ENCODE results near the gene TMEM37. TPM values are rescaled to one million over a fixed set of nuclear protein-coding genes. Genes with fewer than 3 reads are reported as not detected.
A peak's percentile ranks its signal among the peaks of the same experiment; 100 is the strongest.

TMEM37 gene
- total and polyA plus RNA-seq, 9 of the 15 experiments (the other 6 are each of a cell fraction or from before 2014, with no cell fraction given): 0.03 to 0.64 (median 0.31) TPM; not detected in 1

DNA sequence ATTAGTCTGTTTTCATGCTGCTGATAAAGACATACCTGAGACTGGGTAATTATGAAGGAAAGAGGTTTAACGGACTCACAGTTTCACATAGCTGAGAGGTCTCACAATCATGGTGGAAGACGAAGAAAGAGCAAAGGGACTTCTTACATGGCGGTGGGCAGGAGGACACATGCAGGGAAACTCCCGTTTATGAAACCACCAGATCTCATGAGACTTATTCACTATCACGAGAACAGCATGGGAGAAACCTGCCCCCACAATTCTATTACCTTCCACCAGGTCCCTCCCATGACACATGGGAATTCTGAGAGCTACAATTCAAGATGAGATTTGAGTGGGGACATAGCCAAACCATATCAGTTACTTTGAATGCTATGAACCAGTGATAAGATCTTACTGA, 48.5 kb downstream of the TMEM37 start:
- Histone ChIP-seq H3K79me2 (ENCODE audit: control insufficient read depth, insufficient read depth, low read length) (no peaks in the 10 kb centered on the region), H2AFZ (ENCODE audit: low read depth, low read length) (no peak overlapping the region), H3K4me2 (ENCODE audit: insufficient read depth, low read length) (no peak overlapping the region), H3K9me1 (ENCODE audit: control insufficient read depth, insufficient read depth, low read length) (no peaks in the 10 kb centered on the region), H4K20me1 (replicated peaks; ENCODE audit: control insufficient read depth, insufficient read depth, low read length) (peaks cover 9% of the 10 kb centered on the region; the same call in 1 of the 2 replicates), H3K27ac (ENCODE audit: extremely low read depth, low read depth, low read length) (no peak overlapping the region), H3K36me3 (ENCODE audit: control insufficient read depth, insufficient read depth, low read length) (no peaks in the 10 kb centered on the region), H3K4me3 (no peak overlapping the region), H3K27me3 (ENCODE audit: control insufficient read depth in 2 of 2, insufficient read depth in 2 of 2, low read length in 2 of 2) (peaks cover 2 to 66% of the 10 kb centered on the region in 2 experiments; a peak in 3 of 5 replicates), H3K9me3 (replicated peaks; ENCODE audit: control insufficient read depth, insufficient read depth, low read depth, low read length) (no peaks in the 10 kb centered on the region), H3K9ac (ENCODE audit: insufficient read depth in 1 of 2, low read depth in 2 of 2, low read length in 2 of 2) (no peak overlapping the region), H3K4me1 (replicated peaks in 1 of 2; ENCODE audit: control insufficient read depth in 2 of 2, insufficient read depth in 2 of 2, low read length in 2 of 2) (peaks cover 4 to 9% of the 10 kb centered on the region in 2 experiments; a peak in 3 of 5 replicates)
- TF ChIP-seq CHD2 (IDR thresholded peaks at IDR 0.05; ENCODE audit: low read depth, low read length) (peak; percentile 75), HCFC1 (IDR thresholded peaks at IDR 0.05; ENCODE audit: low read depth, low read length) (no peak)
- ChIA-PET POLR2A (interaction anchor here (0.6 to 1.5 kb wide), 2 partner anchors 10 to 44 kb away, joined by 3 to 5 read pairs; no protein-coding TSS in a partner anchor), CTCF (ENCODE audit: low intra/inter-chr PET ratio) (no interaction called here)
- no peak for ATAC-seq
- no peak for FAIRE-seq
- no TSS peak for BruUV-seq (replicated peaks)
- in situ Hi-C loops (cut with MboI) (no loop called here), intact Hi-C loops (cut with micrococcal nuclease) (no loop called here)
- WGBS (ENCODE audit: insufficient coverage, low coverage, missing lambda C conversion rate): 10% methylated on average over 5 of the region's 5 CpGs
- DNase-seq (ENCODE audit: extremely low read depth in 1 of 4, low spot score in 3 of 4): no peak

GRCh38 chr2:119480718-119481142, 49.1 kb downstream of the TMEM37 start:
- in situ Hi-C loops (cut with MboI): no loop called here
- CTCF ChIA-PET (ENCODE audit: low intra/inter-chr PET ratio): no interaction called here
- DNase-seq (ENCODE audit: extremely low read depth in 1 of 4, low spot score in 3 of 4): peak in 3 of 4 experiments; percentile 22 to 38 (median 24)
- no peak for TF ChIP-seq ZNF316 (IDR thresholded peaks at IDR 0.05)
- TF ChIP-seq RFX1 (IDR thresholded peaks at IDR 0.05): no peak
- TF ChIP-seq MEF2D (tag; conservative IDR thresholded peaks at IDR 0.05; ENCODE audit: low read depth): no peak
- TF ChIP-seq E2F3 (CRISPR knock-in tag; IDR thresholded peaks at IDR 0.05): 0 out of 2 replicates have a peak, but pooled peaks have one; percentile 18
- no peak for TF ChIP-seq MNT (conservative IDR thresholded peaks at IDR 0.05)
- TF ChIP-seq SMAD4 (CRISPR knock-in tag; conservative IDR thresholded peaks at IDR 0.05): no peak
- TF ChIP-seq TCF7 (IDR thresholded peaks at IDR 0.05; ENCODE audit: borderline replicate concordance): no peak
- TF ChIP-seq BHLHE40 (IDR thresholded peaks at IDR 0.05; ENCODE audit: low read length): peak; percentile 5; the same call in 1 of the 2 replicates
- no peak for TF ChIP-seq SOX6 (IDR thresholded peaks at IDR 0.05)
- no peak for TF ChIP-seq SPI1 (IDR thresholded peaks at IDR 0.05; ENCODE audit: borderline replicate concordance, low read depth, low read length)
- no peak for TF ChIP-seq FIP1L1 (IDR thresholded peaks at IDR 0.05; ENCODE audit: low read depth, low read length, poor library complexity, severe bottlenecking)
- no peak for TF ChIP-seq ZNF77 (CRISPR knock-in tag; IDR thresholded peaks at IDR 0.05)
- TF ChIP-seq MCM3 (IDR thresholded peaks at IDR 0.05): no peak
- no peak for TF ChIP-seq NFE2 (IDR thresholded peaks at IDR 0.05; ENCODE audit: low read depth)

More at GRCh38 chr2:119480718-119481142, 49.1 kb downstream of the TMEM37 start:
- no peak overlapping the region for H2AFZ ChIP-seq (ENCODE audit: low read depth, low read length)
- H3K9ac ChIP-seq (ENCODE audit: insufficient read depth in 1 of 2, low read depth in 2 of 2, low read length in 2 of 2): peak overlapping the region in 1 of 2 experiments; percentile 74; a peak in 1 of 4 replicates
- no peak overlapping the region for H3K4me3 ChIP-seq
- H3K36me3 ChIP-seq (ENCODE audit: control insufficient read depth, insufficient read depth, low read length): no peaks in the 10 kb centered on the region
- POLR2A ChIA-PET: interaction anchor here (0.6 to 1.5 kb wide), 2 partner anchors 9 to 43 kb away, joined by 3 to 5 read pairs; no protein-coding TSS in a partner anchor
- H3K27ac ChIP-seq (ENCODE audit: extremely low read depth, low read depth, low read length): no peak overlapping the region
- ATAC-seq (peak; percentile 45), FAIRE-seq (no peak)
- BruUV-seq (replicated peaks): no TSS peak
- no peaks in the 10 kb centered on the region for H3K9me1 ChIP-seq (ENCODE audit: control insufficient read depth, insufficient read depth, low read length)
- intact Hi-C loops (cut with micrococcal nuclease): no loop called here
- peaks cover 9% of the 10 kb centered on the region; the same call in 1 of the 2 replicates for H4K20me1 ChIP-seq (replicated peaks; ENCODE audit: control insufficient read depth, insufficient read depth, low read length)
- H3K4me2 ChIP-seq (ENCODE audit: insufficient read depth, low read length): no peak overlapping the region
- 12% methylated on average over 9 of the region's 11 CpGs for WGBS (ENCODE audit: insufficient coverage, low coverage, missing lambda C conversion rate)
- no peaks in the 10 kb centered on the region for H3K79me2 ChIP-seq (ENCODE audit: control insufficient read depth, insufficient read depth, low read length)
- peaks cover 4 to 9% of the 10 kb centered on the region in 2 experiments; a peak in 3 of 5 replicates for H3K4me1 ChIP-seq (replicated peaks in 1 of 2; ENCODE audit: control insufficient read depth in 2 of 2, insufficient read depth in 2 of 2, low read length in 2 of 2)
- no peaks in the 10 kb centered on the region for H3K9me3 ChIP-seq (replicated peaks; ENCODE audit: control insufficient read depth, insufficient read depth, low read depth, low read length)
- peaks cover 2 to 70% of the 10 kb centered on the region in 2 experiments; a peak in 3 of 5 replicates for H3K27me3 ChIP-seq (ENCODE audit: control insufficient read depth in 2 of 2, insufficient read depth in 2 of 2, low read length in 2 of 2)

Data from K562 (cell line).